Ovary (tissue), 1 donor: ENCODE data around the gene RASSF5.

ENCODE experiments used
- EP300 ChIP-seq: sonication (generic); formaldehyde crosslinking; IDR thresholded peaks from one replicate; pipeline ENCODE4 v1.6.1; 2017; ENCODE audit warnings: antibody characterized with exemption
- POLR2A ChIP-seq: fragments of 450-650 bp; IDR thresholded peaks from one replicate; pipeline ENCODE4 v1.6.1; 2017; ENCODE audit warnings: antibody characterized with exemption, mild to moderate bottlenecking, moderate library complexity

- TF ChIP-seq EP300 (no peak), POLR2A (no peak)
Measured at GRCh38 chr1:206551296-206551985, 44.1 kb downstream of the RASSF5 start.
